ENCODE measurements around the gene HMGCL.
A peak's percentile ranks its signal among the peaks of the same experiment; 100 is the strongest.

HMGCL gene

DNA sequence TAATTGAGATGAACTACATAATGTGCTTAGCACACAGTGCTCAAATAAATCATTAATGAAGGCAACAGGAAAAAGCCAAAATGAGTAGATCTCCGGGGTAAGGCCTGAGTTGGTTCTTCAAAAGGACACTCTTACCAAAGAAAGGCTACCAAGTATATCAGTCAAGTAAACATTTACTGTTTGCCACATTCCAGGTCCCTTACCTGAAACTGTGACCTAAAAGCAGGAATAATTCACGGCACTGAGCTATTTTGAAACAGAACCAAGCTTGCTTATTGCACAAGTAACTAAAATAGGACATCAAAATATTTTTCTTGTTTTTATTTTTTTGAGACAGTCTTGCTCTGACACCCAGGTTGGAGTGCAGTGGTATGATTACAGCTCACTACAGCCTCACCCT is 49.0 kb downstream of the HMGCL start:
- peaks cover 18% of the 10 kb centered on the region for H3K4me1 Mint-ChIP-seq
- H3K27me3 Mint-ChIP-seq (ENCODE audit: low read depth), result no peaks in the 10 kb centered on the region
- H3K36me3 Mint-ChIP-seq (ENCODE audit: low read depth), result peaks cover 8% of the 10 kb centered on the region
- H3K4me3 Mint-ChIP-seq, result peak overlapping the region; percentile 41 to 99 (median 83)
- no peak overlapping the region for H3K27ac Mint-ChIP-seq
- TF ChIP-seq CTCF (IDR thresholded peaks at IDR 0.05; ENCODE audit: unreplicated experiment in 3 of 3), result no peak
- no peaks in the 10 kb centered on the region for H3K9me3 Mint-ChIP-seq

DNA sequence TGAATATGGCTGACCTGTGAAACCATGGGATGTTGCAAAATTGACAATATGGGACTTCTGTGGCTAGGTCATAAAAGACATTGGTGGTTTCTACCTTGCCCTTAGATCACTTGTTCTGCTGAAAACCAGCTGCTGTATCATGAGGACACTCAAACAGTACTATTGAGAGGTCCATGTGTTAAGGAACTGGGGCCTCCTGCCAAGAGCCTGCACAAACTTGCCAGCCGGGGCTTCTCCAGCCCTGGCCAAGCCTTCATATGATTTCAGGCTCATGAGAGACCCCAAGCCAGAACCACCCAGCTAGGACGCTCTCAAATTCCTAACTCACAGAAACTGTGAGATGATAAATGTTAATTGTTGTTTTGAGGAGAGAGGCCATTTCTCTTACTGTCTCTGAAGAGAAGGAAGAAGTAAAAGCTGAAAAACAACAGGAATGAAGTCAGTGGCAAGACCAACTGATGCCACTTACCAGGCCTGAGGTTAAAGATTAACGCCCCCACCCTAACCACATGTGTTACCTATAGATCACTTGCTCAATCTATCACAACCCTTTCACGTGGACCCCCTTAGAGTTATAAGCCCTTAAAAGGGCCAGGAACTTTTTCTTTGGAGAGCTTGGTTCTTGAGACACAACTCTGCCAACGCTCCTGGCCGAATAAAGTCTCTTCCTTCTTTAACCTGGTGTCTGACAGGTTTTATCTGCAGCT is 50.9 kb downstream of the HMGCL start:
- no peak for TF ChIP-seq CTCF (IDR thresholded peaks at IDR 0.05; ENCODE audit: unreplicated experiment in 3 of 3)
- H3K27me3 Mint-ChIP-seq (ENCODE audit: low read depth), result no peaks in the 10 kb centered on the region
- H3K4me3 Mint-ChIP-seq, result peak overlapping the region; percentile 18 to 70 (median 49)
- H3K4me1 Mint-ChIP-seq, result peaks cover 9% of the 10 kb centered on the region
- no peaks in the 10 kb centered on the region for H3K9me3 Mint-ChIP-seq
- peak overlapping the region in 1 of 3 experiments; percentile 14 for H3K27ac Mint-ChIP-seq
- H3K36me3 Mint-ChIP-seq (ENCODE audit: low read depth), result peaks cover 5% of the 10 kb centered on the region

DNA sequence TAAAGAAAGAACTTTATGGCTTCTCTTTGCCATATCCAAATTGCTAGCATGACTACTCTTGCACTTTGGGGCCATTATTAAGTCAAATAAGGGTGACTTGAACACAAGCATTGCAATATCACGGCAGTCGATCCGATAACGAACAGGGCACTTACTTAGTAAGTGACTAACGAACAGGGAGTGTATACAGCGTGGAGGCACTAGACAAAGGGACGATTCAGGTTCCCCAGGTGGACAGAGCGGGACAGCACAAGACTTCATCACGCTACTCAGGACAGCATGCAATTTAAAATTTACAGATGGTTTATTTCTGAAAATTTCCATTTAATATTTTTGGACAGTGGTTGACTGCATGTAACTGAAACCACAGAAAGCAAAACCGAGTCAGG is 52.4 kb downstream of the HMGCL start:
- H3K36me3 Mint-ChIP-seq (ENCODE audit: low read depth), result peaks cover 5% of the 10 kb centered on the region
- no peaks in the 10 kb centered on the region for H3K9me3 Mint-ChIP-seq
- peaks cover 2% of the 10 kb centered on the region for H3K4me1 Mint-ChIP-seq
- H3K27ac Mint-ChIP-seq, result no peak overlapping the region
- no peak for TF ChIP-seq CTCF (IDR thresholded peaks at IDR 0.05; ENCODE audit: unreplicated experiment in 3 of 3)
- H3K27me3 Mint-ChIP-seq (ENCODE audit: low read depth), result no peaks in the 10 kb centered on the region
- H3K4me3 Mint-ChIP-seq, result no peak overlapping the region

DNA sequence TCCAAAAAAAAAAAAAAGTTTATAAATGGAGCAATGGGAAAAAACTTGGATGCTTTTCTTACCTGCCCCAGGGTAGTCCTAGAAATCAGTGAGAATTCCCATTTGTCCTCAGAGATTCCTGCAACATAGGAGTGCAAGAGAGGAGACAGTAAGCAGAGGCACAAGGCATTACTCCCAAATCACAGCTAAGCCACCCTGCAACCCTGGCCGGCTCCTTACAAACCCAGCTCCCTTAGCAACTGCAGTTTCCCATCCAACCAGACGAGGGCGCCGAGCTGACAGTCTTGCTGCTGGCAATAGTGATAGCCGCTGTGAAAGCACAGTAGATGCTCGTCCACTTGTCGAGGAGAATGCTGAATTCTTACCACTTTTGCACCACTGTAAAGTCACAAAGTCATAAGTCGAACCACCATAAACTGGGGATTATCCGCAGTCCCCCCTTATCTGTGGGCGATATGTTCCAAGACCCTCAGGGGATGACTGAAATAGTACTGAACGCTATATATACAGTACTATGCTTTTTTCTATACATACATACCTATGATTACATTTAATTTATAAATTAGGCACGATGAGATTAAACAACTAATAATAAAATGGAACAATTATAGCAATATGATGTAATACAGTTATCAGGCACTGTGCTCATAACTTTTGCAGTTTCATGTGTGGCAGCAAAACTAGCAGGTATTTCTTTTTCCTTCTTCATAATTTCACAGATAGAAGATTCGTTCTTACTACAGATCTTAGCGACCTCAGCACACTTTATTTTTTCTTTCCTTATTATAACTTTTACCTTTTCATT is 53.0 kb downstream of the HMGCL start:
- Mint-ChIP-seq H3K36me3 (ENCODE audit: low read depth) (peaks cover 8% of the 10 kb centered on the region), H3K27ac (no peak overlapping the region), H3K4me3 (peak overlapping the region in 1 of 3 experiments; percentile 60), H3K27me3 (ENCODE audit: low read depth) (no peaks in the 10 kb centered on the region), H3K4me1 (no peaks in the 10 kb centered on the region), H3K9me3 (no peaks in the 10 kb centered on the region)
- peak; percentile 85 to 89 (median 89) for TF ChIP-seq CTCF (IDR thresholded peaks at IDR 0.05; ENCODE audit: unreplicated experiment in 3 of 3)

- Mint-ChIP-seq H3K4me3 (no peak overlapping the region), H3K27me3 (ENCODE audit: low read depth) (no peaks in the 10 kb centered on the region), H3K27ac (no peak overlapping the region), H3K36me3 (ENCODE audit: low read depth) (peaks cover 17% of the 10 kb centered on the region), H3K4me1 (no peaks in the 10 kb centered on the region), H3K9me3 (no peaks in the 10 kb centered on the region)
- TF ChIP-seq CTCF (IDR thresholded peaks at IDR 0.05; ENCODE audit: unreplicated experiment in 3 of 3), result no peak
Measured at GRCh38 chr1:23768733-23769132, 56.5 kb downstream of the HMGCL start.
